Measurements from ENCODE around the gene GKAP1.
A peak's percentile ranks its signal among the peaks of the same experiment; 100 is the strongest.
"Not testable (repeated sequence)": the region's sequence is repeated elsewhere in the genome, so short reads cannot be mapped to it uniquely, and the experiment has no call there.

The GKAP1 gene

GRCh38 chr9:83817356-83818278, at the start of gene GKAP1:
Gene GKAP1, minus strand, starts transcription at chr9:83817769. Its CDS starts 11,252 bp downstream, at chr9:83806517.
- DNase-seq: peak; percentile 91

DNA sequence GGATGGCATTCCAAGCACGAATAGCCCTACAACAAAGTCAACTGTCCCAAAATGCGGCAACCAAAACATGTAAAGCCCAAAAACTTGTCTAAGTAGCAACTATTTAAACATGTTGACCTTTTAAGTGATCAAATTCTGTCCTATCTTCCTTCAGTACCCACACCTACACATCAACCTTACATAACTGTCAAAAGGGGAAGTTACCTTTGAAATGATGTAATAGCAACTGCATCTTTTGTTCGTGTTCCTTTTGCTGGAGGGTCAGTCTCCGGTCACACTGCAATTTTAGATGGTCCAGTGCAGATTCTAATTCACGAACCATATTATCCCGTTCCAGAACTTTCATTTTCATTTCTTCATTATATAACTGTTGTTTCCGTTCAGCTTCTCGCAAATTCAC, 32.3 kb upstream of the GKAP1 start:
- DNase-seq: not testable (repeated sequence)

- DNase-seq: not testable (repeated sequence)
These were observed 19.6 kb upstream of the GKAP1 start for GRCh38 chr9:83837070-83837643.

DNA sequence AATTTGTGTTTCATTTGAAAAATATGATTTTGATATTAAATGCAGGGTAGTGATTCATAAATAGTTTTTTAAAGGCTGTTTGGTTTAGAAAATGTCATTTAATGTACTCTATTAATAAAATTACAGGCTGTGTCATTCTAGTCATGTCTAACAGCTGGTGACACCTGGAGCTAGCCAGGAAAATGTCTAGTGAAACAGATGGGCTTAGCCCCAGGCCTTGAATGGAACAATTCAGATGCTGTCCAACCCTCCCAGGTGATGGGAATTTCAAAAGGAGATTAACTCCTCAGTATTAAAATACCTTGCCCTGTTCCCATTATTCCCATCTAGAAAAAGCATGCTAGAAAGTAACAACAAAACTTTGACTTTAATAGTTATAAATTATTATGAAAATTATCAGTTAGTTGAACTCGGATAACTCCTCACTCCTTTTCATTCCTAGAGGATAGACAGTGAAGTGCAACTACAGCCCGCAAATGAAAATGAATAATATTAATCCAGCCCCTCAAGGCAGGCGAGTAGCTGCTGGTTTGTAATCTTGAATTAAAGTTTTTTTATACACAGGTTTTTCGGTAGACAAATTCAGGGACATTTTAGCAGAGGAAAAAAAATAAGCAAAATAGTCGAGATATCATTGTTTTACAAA, 13.0 kb upstream of the GKAP1 start:
- DNase-seq: not testable (repeated sequence)

GRCh38 chr9:83824986-83825623, 7.5 kb upstream of the GKAP1 start:
- not testable (repeated sequence) for DNase-seq

DNA sequence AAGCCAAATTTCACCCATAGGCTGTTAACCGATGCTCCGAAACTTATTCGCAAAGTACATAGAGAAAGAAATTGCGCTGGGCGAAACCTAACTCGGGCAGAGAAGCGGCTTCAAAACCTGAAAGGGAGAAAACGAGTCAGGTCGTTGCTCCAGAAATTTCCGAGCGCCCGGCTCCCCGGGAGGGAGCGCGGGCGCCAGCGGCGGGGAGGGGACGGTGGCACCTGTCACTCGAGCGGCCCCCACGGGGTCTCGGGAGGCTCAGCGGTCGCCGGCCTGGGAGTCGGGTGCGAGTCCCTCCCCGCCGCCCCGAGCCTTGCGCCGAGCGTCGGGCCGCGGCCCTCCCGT, 586 bp downstream of the GKAP1 start:
- DNase-seq: not testable (repeated sequence)

- not testable (repeated sequence) for DNase-seq
These were observed 2.4 kb downstream of the GKAP1 start for GRCh38 chr9:83815120-83815519.

DNA sequence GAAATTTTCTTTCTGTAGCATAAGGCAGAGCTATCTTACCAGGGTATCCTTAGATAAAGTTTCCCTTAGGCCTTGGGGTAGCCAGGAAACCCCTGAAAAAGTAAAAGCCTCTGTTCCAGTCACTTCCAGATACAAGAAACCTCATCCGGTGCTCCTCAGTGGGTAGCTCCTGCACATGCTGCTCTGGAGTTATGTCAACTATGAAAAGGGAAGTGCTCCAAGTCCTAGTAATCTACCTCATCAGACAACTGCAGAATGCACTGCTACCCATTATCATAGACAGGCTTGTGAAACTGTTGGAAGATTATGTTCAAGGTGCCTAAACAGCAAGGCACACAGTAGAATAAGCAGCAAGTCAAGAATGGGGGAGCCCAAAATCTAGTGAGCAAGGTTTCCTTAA, 8.4 kb downstream of the GKAP1 start:
- DNase-seq: not testable (repeated sequence)

DNA sequence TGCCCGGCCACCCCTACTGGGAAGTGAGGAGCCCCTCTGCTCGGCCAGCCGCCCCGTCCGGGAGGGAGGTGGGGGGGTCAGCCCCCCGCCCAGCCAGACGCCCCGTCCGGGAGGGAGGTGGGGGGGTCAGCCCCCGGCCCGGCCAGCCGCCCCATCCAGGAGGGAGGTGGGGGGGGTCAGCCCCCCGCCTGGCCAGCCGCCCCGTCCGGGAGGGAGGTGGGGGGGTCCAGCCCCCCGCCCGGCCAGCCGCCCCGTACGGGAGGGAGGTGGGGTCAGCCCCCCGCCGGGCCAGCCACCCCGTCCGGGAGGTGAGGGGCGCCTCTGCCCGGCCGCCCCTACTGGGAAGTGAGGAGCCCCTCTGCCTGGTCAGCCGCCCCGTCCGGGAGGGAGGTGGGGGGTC, 13.1 kb downstream of the GKAP1 start:
- DNase-seq: not testable (repeated sequence)

- DNase-seq: not testable (repeated sequence)
These were observed 13.6 kb downstream of the GKAP1 start for GRCh38 chr9:83803941-83804340.

GRCh38 chr9:83800236-83801033, 17.1 kb downstream of the GKAP1 start:
- DNase-seq: no peak

DNA sequence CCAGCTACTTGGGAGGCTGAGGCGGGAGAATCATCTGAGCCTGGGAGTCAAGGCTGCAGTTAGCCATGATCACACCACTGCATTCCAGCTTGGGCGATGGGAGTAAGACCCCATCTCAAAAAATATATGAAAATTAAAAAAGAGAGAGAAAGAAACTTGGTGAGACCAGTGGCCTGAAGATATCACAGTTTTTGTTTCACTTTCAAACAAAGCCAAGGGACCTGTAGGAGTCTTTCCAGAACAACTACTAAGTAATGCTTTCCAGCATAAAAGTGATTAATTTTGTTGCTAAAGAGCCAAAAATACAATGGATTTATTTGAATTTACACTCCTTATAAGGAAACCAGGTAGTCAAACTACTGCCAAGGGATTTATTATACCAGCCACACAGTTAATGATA, 23.5 kb downstream of the GKAP1 start:
- DNase-seq: no peak

- DNase-seq: no peak
These were observed 24.8 kb downstream of the GKAP1 start for GRCh38 chr9:83792746-83793145.

DNA sequence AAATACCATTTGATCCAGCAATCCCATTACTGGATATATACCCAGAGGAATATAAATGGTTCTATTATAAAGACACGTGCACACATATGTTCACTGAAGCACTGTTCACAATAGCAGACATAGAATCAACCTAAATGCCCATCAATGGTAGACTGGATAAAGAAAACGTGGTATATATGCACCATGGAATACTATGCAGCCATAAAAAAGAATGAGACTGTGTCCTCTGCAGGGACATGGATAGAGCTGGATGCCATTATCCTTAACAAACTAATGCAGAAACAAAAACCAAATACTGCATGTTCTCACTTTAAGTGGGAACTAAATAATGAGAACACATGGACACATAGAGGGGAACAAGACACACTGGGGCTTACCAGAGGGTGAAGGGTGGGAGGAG, 39.4 kb downstream of the GKAP1 start:
- no peak for DNase-seq

DNA sequence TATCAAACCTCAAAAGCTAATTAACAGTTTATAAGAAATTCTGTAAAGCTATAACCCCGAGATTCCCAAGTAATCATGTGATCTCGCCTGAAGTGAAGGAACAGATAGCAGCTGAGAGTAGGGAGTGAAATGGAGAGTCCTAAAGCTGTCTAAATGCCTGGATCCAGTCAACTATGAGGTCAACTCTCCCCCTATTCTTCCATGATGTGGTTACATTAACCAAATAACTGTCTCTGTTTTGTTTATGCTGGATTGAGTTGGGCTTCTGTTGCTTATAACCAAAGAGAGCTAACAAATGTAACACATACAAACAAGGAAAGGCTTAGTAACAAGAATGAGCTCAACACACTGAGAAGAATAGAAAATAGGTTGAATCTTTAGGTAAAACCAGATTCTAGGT, 41.6 kb downstream of the GKAP1 start:
- no peak for DNase-seq

DNA sequence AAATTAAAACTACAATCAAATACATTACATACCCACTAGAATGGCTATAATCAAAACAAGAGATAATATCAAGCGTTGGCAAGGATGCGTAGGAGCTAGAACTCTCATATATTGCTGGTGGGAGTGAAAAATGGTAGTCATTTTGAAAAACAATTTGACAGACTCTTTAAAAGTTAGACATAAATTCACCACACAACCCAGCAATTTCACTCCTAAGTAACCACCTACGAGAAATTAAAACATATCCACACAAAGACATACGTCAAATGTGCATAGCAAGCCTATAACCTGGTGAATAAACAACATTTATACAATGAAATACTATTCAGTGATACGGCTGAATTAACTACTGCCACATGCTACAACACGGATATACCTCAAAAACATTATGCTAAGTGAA, 44.7 kb downstream of the GKAP1 start:
- no peak for DNase-seq

DNA sequence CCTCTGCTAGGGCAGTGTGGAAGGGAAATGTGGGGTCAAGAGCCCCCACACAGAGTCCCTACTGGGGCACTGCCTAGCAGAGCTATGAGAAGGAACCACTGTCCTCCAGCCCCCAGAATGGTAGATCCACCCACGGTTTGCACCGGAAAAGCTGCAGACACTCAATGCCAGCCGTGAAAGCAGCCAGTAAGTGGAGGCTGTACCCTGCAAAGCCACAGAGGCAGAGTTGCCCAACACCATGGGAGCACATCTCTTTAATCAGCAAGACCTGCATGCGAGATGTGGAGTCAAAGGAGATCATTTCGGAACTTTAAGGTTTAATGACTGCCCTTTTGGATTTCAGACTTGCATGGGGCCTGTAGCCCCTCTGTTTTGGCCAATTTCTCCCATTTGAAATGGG, 52.2 kb downstream of the GKAP1 start:
- no peak for DNase-seq

GRCh38 chr9:83754383-83754977, 63.1 kb downstream of the GKAP1 start:
- DNase-seq: no peak

- DNase-seq: no peak
These were observed 67.9 kb downstream of the GKAP1 start for GRCh38 chr9:83749706-83750105.

DNA sequence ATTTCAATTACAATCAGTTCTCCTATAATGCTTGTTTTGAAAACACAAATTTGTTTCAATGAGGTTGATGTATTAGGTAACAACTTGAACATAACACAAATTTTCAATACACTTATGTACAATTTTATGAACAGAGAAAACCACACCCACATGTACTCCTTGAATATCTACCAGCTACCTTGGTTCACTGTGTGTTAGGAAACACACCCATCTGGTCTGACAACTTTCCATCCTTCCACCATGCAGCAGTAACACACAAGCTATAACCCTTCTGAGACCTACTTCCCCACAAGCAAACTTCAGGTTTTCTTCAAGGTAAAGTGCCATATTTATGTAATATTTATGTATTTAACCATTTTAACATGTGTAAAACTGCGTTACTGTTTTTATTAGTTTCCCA, 73.4 kb downstream of the GKAP1 start:
- DNase-seq: no peak

- DNase-seq: no peak
These were observed 83.8 kb downstream of the GKAP1 start for GRCh38 chr9:83733739-83734138.

Measured in CD4-positive, alpha-beta T cell treated with Interferon gamma for 1 hour (primary cell).